HFFc6 (cell line): ENCODE data around the gene FAM13A. TPM values are rescaled to one million over a fixed set of nuclear protein-coding genes. Genes with fewer than 3 reads are reported as not detected.

Experiments used
- DNase-seq: peaks from one replicate; pipeline ENCODE4 v3.0.0-alpha.2; 2018
- H3K27ac Mint-ChIP-seq: 2 replicates; pipeline ENCODE4 v1.8.0; 2020; ENCODE audit warnings: mild to moderate bottlenecking, mixed read lengths
- H3K27me3 Mint-ChIP-seq: 2 replicates; pipeline ENCODE4 v1.8.0; 2021; ENCODE audit warnings: mild to moderate bottlenecking, moderate library complexity, mixed read lengths; ENCODE audit not compliant: insufficient read depth
- H3K36me3 Mint-ChIP-seq: 2 replicates; pipeline ENCODE4 v1.8.0; 2021; ENCODE audit warnings: low read depth, mixed read lengths
- H3K4me1 Mint-ChIP-seq: 2 replicates; pipeline ENCODE4 v1.8.0; 2020; ENCODE audit warnings: low read depth, mixed read lengths
- H3K4me3 Mint-ChIP-seq: 2 replicates; pipeline ENCODE4 v1.8.0; 2020; ENCODE audit warnings: mild to moderate bottlenecking, moderate library complexity, mixed read lengths
- H3K9me3 Mint-ChIP-seq: 2 replicates; pipeline ENCODE4 v1.8.0; 2020; ENCODE audit warnings: mild to moderate bottlenecking, mixed read lengths
- CTCF ChIP-seq: fragments of 200-600 bp; sonication (generic); IDR thresholded peaks from 2 replicates; pipeline ENCODE4 v1.5.0; 2021; ENCODE audit warnings: antibody characterized with exemption, mild to moderate bottlenecking
- total RNA-seq, 6 experiments: library from RNA; stranded (reverse); fragmentation: NEBNext Ultra II Directional; extraction: Animal tissue kit (Norgen Biotek cat#: 25700); gene quantifications; 2 replicates in 1 of 6; 3 replicates in 5 of 6; pipeline ENCODE4 v1.2.3, GENCODE V29; 2021

Gene FAM13A
- total RNA-seq, 6 experiments from 2014 or later = 8.0 to 11.2 (median 9.7) TPM

DNA sequence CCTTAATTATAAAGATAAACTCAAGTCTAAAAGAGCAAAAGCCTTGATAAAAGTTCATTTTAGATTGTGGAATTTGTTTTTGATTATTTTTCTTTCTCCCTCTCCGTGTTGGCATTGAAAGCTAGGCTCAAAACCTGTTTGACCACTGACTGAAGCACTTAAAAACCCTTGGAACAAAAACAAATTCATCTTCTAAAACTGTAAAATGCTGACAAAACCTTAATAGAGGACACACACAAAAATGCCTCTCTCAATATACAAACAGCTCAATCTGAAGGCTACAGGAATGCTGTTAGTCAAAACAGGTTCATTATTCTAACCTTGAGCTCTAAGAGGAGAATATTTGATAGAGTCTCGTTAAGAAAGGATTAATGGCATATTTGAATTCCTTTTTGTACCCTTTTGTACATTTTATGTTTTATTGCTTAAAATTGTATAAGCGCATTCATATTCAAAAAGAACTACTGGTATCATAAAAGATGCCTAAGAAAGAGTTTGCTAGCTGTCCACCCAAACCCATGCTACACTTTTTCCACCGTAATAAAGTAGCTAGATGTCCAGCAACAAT is 285.0 kb downstream of the FAM13A start:
- Mint-ChIP-seq H3K27me3 (no peaks in the 10 kb centered on the region), H3K4me1 (no peaks in the 10 kb centered on the region), H3K4me3 (no peak overlapping the region), H3K27ac (no peak overlapping the region), H3K9me3 (no peaks in the 10 kb centered on the region), H3K36me3 (peaks cover 10% of the 10 kb centered on the region)
- TF ChIP-seq CTCF = no peak
- DNase-seq = no peak

DNA sequence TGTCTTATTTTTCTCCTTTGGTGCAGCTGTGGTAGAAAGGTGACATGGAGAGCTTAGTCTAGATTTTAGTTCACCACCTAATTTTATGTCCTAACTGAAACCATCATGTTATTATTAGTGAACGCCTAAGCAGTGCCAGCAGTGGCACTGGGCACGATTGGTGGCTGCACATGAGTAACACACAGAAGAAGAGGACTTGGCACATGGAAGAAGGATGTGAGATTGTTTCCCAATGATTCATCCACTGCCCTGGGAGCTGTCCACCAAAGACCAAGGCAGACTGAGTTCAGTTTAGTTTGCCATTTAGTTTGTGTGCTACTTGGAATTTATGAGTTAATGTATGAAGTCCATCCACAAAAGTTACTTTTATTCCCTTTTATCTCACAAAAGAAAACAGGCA is 291.3 kb downstream of the FAM13A start:
- H3K36me3 Mint-ChIP-seq = 0 out of 2 replicates have a peak, but pooled peaks cover 4% of the 10 kb centered on the region
- no peaks in the 10 kb centered on the region for H3K27me3 Mint-ChIP-seq
- DNase-seq = peak; percentile 83
- H3K4me3 Mint-ChIP-seq = no peak overlapping the region
- H3K9me3 Mint-ChIP-seq = no peaks in the 10 kb centered on the region
- H3K4me1 Mint-ChIP-seq = peaks cover 41% of the 10 kb centered on the region
- no peak for TF ChIP-seq CTCF
- H3K27ac Mint-ChIP-seq = no peak overlapping the region

GRCh38 chr4:88763075-88763474 is 293.9 kb downstream of the FAM13A start:
- DNase-seq = no peak
- Mint-ChIP-seq H3K9me3 (no peaks in the 10 kb centered on the region), H3K4me3 (no peak overlapping the region), H3K27ac (no peak overlapping the region), H3K4me1 (peaks cover 61% of the 10 kb centered on the region), H3K27me3 (no peaks in the 10 kb centered on the region), H3K36me3 (0 out of 2 replicates have a peak, but pooled peaks cover 4% of the 10 kb centered on the region)
- no peak for TF ChIP-seq CTCF

DNA sequence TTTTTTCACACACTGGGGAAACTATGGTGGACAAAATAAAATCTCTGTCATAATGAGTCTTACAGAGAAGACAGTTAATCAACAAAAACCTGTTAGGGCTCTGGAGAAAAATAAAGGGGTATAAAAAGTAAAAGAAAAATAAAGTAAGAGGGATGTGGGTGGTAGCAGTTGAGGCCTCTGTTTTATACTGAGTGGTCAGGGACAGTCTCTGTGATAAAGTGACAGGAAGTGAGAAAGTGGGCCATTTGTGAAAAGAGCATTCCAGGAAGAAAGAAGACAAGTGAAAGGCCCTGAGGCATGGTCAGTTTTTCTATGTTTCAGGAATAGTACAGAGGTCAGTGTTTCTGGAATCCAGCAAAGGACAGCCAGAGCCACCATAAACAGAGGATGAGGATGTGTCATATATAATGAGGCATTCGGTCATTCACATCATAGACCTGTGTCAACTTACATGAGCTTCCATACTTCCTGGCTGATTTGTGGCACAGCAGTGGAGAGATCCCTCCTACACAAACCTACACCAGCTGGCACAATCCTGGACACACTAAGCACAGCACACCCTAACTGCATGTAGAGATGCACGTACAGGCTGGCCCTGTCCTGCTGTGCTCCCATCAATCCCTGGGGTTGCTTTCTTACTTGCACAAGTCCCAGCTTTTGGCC is 295.0 kb downstream of the FAM13A start:
- Mint-ChIP-seq H3K4me3 (no peak overlapping the region), H3K27ac (peak overlapping the region; percentile 17), H3K36me3 (0 out of 2 replicates have a peak, but pooled peaks cover 4% of the 10 kb centered on the region), H3K4me1 (peaks cover 72% of the 10 kb centered on the region), H3K27me3 (no peaks in the 10 kb centered on the region), H3K9me3 (no peaks in the 10 kb centered on the region)
- peak; percentile 9 for DNase-seq
- TF ChIP-seq CTCF = no peak

DNA sequence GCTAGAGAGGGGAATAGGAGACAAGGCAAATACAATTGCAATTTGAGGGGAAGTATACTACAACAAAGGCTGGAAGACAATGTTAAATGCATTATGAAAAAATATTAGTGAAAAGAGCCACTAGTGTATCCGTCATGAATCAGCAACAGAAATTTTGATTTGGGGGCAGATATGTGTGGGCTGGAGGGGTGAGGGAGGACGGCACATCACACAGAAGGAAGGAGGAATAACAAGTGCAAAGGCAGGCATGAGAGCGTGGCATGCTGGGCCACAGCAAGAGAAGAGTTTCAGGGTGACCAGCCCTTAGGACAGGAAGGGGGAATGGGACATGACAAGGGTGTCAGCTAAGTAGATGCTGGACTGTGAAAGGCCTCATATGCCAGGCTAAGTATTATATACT is 295.6 kb downstream of the FAM13A start:
- no peak overlapping the region for H3K27ac Mint-ChIP-seq
- H3K27me3 Mint-ChIP-seq = no peaks in the 10 kb centered on the region
- H3K36me3 Mint-ChIP-seq = 0 out of 2 replicates have a peak, but pooled peaks cover 4% of the 10 kb centered on the region
- no peak for TF ChIP-seq CTCF
- H3K4me1 Mint-ChIP-seq = peaks cover 72% of the 10 kb centered on the region
- no peak for DNase-seq
- no peak overlapping the region for H3K4me3 Mint-ChIP-seq
- no peaks in the 10 kb centered on the region for H3K9me3 Mint-ChIP-seq
